H1 (cell line): ENCODE measurements around the gene RNF224.
A peak's percentile ranks its signal among the peaks of the same experiment; 100 is the strongest.

Experiments
- ATF3 ChIP-seq: IDR thresholded peaks from 2 replicates; pipeline ENCODE4 v1.6.1; 2011; ENCODE audit warnings: low read depth, mild to moderate bottlenecking, low read length; ENCODE audit not compliant: insufficient read depth
- CTCF ChIP-seq, 3 experiments: IDR thresholded peaks; 1 replicate in 2 of 3; 2 replicates in 1 of 3; pipeline versions ENCODE4 v1.5.1 to v1.6.1; 2011; ENCODE audit warnings: low read length in 3 of 3, mild to moderate bottlenecking in 3 of 3, inconsistent platforms in 2 of 3, low read depth in 1 of 3, moderate library complexity in 1 of 3; ENCODE audit not compliant: insufficient read depth in 1 of 3; ENCODE audit errors: control extremely low read depth in 1 of 3
- EP300 ChIP-seq, 2 experiments: IDR thresholded peaks; 1 replicate in 1 of 2; 2 replicates in 1 of 2; pipeline ENCODE4 v1.6.1; 2011 to 2012; ENCODE audit warnings: low read depth in 2 of 2, low read length in 2 of 2, mild to moderate bottlenecking in 2 of 2, borderline replicate concordance in 1 of 2, inconsistent platforms in 1 of 2, moderate library complexity in 1 of 2
- HDAC6 ChIP-seq: IDR thresholded peaks from one replicate; pipeline ENCODE4 v1.7.1; 2012; ENCODE audit warnings: low read depth, mild to moderate bottlenecking, inconsistent platforms, low read length, moderate library complexity
- NRF1 ChIP-seq: IDR thresholded peaks from 2 replicates; pipeline ENCODE4 v1.6.1; 2011; ENCODE audit warnings: mild to moderate bottlenecking, low read depth, low read length, improper control_type of control experiment
- POLR2A ChIP-seq, 2 experiments: IDR thresholded peaks; 1 replicate in 1 of 2; 2 replicates in 1 of 2; pipeline ENCODE4 v1.6.1; 2011; ENCODE audit warnings: low read depth in 2 of 2, low read length in 2 of 2, mild to moderate bottlenecking in 2 of 2; ENCODE audit errors: control extremely low read depth in 1 of 2
- POLR2AphosphoS5 ChIP-seq: IDR thresholded peaks from 2 replicates; pipeline ENCODE4 v1.6.1; 2011; ENCODE audit warnings: low read depth, low read length
- RNF2 ChIP-seq: fragments of 200-900, 300-1000 bp; sonication (generic); IDR thresholded peaks from 2 replicates; pipeline ENCODE4 v1.7.1; 2016; ENCODE audit warnings: borderline replicate concordance, low read depth, mild to moderate bottlenecking, antibody characterized with exemption, low read length; ENCODE audit not compliant: poor library complexity, severe bottlenecking; ENCODE audit errors: missing control alignments

GRCh38 chr9:137213160-137214060 lies 13.9 kb upstream of the RNF224 start:
- no peak for TF ChIP-seq POLR2A (IDR thresholded peaks at IDR 0.05; ENCODE audit: control extremely low read depth in 1 of 2, low read depth in 2 of 2, low read length in 2 of 2)
- no peak for TF ChIP-seq POLR2AphosphoS5
- no peak for TF ChIP-seq EP300 (IDR thresholded peaks at IDR 0.05; ENCODE audit: borderline replicate concordance in 1 of 2, low read depth in 2 of 2, low read length in 2 of 2)
- no peak for TF ChIP-seq HDAC6
- TF ChIP-seq ATF3: no peak
- no peak for TF ChIP-seq NRF1
- TF ChIP-seq RNF2: no peak
- TF ChIP-seq CTCF (IDR thresholded peaks at IDR 0.05; ENCODE audit: control extremely low read depth in 1 of 3, insufficient read depth in 1 of 3, low read depth in 1 of 3, low read length in 3 of 3): peak in 2 of 3 experiments; percentile 44 to 61; a peak in 2 of 4 replicates
